Osteocyte (in vitro differentiated cells): ENCODE measurements around the gene ABLIM2. TPM values are rescaled to one million over a fixed set of nuclear protein-coding genes. Genes with fewer than 3 reads are reported as not detected.

ENCODE experiments used
- DNase-seq: peaks from one replicate; pipeline ENCODE4 v3.0.0; 2021; ENCODE audit warnings: mixed read lengths; ENCODE audit not compliant: unreplicated experiment; ENCODE audit errors: extremely low spot score
- H3K27ac Mint-ChIP-seq: one replicate; pipeline ENCODE4 v1.8.0; 2021; ENCODE audit warnings: mild to moderate bottlenecking, mixed read lengths; ENCODE audit not compliant: unreplicated experiment
- H3K27me3 Mint-ChIP-seq: one replicate; pipeline ENCODE4 v1.8.0; 2021; ENCODE audit warnings: mixed read lengths; ENCODE audit not compliant: unreplicated experiment
- H3K36me3 Mint-ChIP-seq: one replicate; pipeline ENCODE4 v1.8.0; 2021; ENCODE audit warnings: mixed read lengths; ENCODE audit not compliant: unreplicated experiment
- H3K4me1 Mint-ChIP-seq: one replicate; pipeline ENCODE4 v1.8.0; 2021; ENCODE audit warnings: mixed read lengths; ENCODE audit not compliant: unreplicated experiment
- H3K4me3 Mint-ChIP-seq: one replicate; pipeline ENCODE4 v1.8.0; 2021; ENCODE audit warnings: mild to moderate bottlenecking, moderate library complexity, mixed read lengths; ENCODE audit not compliant: unreplicated experiment
- H3K9me3 Mint-ChIP-seq: one replicate; pipeline ENCODE4 v1.8.0; 2021; ENCODE audit warnings: mixed read lengths; ENCODE audit not compliant: unreplicated experiment
- total RNA-seq: library from RNA; stranded (reverse); gene quantifications from 2 replicates; pipeline ENCODE4 v1.2.1, GENCODE V29; 2021
- TF ChIP-seq, protein P1 (sequence below): fragments of 200-600 bp; sonication (generic); IDR thresholded peaks from 2 replicates; pipeline ENCODE4 v1.5.0; 2021; ENCODE audit warnings: antibody characterized with exemption, mild to moderate bottlenecking, moderate library complexity

ABLIM2 gene
- total RNA-seq, 1 donor from 2014 or later, result 0.24 TPM

DNA sequence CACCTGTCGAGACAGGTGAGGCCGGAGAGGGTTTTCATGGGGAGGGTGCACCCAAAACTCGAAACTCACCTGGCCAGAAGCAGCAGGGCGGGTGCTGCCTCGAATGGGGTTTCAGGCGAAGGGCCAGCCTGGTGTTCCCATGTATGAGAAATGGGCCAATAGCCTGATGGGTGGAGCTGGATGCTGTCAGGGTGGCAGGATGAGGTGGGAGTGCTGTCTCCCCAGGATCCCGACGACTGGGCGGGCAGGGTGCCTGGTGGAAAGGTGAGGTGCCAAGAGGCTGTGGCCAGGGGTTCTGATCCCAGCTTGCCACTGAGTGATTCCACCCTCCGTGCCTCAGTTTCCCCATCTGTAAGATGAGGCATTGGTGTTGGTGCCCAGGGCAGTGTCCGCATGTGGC lies 23.7 kb upstream of the ABLIM2 start:
- Mint-ChIP-seq H3K9me3 (no peaks in the 10 kb centered on the region), H3K4me1 (peaks cover 40% of the 10 kb centered on the region), H3K4me3 (no peak overlapping the region), H3K36me3 (no peaks in the 10 kb centered on the region), H3K27me3 (peaks cover 5% of the 10 kb centered on the region), H3K27ac (no peak overlapping the region)
- TF ChIP-seq, protein P1, sequence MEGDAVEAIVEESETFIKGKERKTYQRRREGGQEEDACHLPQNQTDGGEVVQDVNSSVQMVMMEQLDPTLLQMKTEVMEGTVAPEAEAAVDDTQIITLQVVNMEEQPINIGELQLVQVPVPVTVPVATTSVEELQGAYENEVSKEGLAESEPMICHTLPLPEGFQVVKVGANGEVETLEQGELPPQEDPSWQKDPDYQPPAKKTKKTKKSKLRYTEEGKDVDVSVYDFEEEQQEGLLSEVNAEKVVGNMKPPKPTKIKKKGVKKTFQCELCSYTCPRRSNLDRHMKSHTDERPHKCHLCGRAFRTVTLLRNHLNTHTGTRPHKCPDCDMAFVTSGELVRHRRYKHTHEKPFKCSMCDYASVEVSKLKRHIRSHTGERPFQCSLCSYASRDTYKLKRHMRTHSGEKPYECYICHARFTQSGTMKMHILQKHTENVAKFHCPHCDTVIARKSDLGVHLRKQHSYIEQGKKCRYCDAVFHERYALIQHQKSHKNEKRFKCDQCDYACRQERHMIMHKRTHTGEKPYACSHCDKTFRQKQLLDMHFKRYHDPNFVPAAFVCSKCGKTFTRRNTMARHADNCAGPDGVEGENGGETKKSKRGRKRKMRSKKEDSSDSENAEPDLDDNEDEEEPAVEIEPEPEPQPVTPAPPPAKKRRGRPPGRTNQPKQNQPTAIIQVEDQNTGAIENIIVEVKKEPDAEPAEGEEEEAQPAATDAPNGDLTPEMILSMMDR, result no peak
- DNase-seq, result no peak

DNA sequence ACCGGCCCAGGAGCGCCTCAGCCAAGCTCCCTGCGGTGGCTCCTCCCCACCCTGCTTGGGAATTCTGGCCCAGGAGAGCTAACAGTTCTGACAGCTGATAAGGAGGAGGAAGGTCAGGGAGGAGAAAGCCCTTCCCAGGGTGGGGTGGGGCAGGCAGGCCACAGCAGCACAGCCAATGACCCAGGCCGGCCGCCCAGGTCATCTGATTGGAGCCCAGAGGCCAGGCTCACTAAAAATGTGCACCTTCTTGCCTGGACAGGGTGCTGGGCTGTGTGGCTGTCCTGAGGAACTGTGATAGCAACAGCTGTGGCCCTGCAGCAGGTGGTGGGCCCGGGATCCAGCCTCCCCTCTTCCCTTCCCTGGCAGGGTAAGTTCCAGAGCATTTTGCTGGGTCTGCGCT lies 23.2 kb upstream of the ABLIM2 start:
- Mint-ChIP-seq H3K36me3 (no peaks in the 10 kb centered on the region), H3K4me3 (no peak overlapping the region), H3K27me3 (peaks cover 5% of the 10 kb centered on the region), H3K27ac (no peak overlapping the region), H3K9me3 (no peaks in the 10 kb centered on the region), H3K4me1 (peaks cover 43% of the 10 kb centered on the region)
- TF ChIP-seq, protein P1, result no peak
- DNase-seq, result no peak

DNA sequence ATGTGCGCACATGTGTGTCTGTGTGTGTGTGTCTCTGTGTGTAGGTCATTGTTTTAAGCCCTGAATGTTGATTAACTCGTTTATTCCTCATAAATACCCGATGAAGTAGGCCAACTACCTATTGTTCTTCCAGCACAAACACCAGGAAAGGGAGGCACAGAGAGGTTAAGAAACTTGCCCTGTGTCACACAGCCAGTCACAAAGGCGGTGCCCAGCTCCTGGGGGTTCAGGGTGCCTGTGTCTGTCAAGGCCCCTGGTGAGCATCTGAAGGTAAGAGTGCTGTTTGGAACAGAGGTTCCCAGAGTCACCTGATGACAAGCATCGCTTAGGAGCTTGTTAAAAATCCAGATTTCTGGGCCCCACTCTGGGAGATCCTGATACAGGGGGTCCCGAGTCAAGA lies 22.5 kb upstream of the ABLIM2 start:
- DNase-seq, result no peak
- Mint-ChIP-seq H3K27ac (no peak overlapping the region), H3K4me1 (peaks cover 41% of the 10 kb centered on the region), H3K27me3 (peaks cover 3% of the 10 kb centered on the region), H3K4me3 (no peak overlapping the region), H3K9me3 (no peaks in the 10 kb centered on the region), H3K36me3 (no peaks in the 10 kb centered on the region)
- TF ChIP-seq, protein P1, result no peak

DNA sequence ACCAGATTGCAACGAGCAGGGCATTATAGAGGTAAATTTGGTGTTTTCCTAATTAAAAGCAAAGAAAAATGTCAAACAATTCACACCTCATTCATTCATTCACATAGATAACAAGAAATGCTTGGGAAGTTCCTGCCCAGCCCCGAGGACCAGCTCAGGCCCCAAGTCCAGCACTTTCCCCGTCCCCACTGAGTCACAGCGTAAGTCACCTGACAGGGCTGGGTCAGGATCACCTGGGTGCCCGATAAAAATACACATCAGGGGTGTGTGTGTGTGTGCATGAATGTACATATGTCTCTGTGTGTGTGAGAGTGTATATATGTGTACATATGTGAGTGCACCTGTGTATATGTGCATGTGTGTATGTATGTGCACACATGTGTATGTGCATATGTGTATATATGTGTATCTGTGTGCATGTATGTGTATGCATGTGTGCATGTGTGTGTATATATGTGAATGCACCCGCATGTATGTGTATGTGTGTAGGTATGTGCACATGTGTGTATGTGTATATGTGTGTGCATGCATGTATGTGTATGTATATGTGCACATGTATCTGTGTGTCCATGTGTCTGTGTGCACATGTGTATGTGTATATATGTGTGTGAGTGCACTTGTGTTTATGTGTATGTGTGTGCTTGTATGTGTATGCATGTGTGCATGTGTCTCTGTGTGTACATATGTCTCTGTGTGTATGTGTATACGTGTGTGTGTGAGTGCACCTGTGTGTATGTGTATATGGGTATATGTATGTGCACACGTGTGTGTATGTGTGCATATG lies 21.9 kb upstream of the ABLIM2 start:
- Mint-ChIP-seq H3K9me3 (no peaks in the 10 kb centered on the region), H3K4me1 (peaks cover 35% of the 10 kb centered on the region), H3K36me3 (no peaks in the 10 kb centered on the region), H3K27me3 (no peaks in the 10 kb centered on the region), H3K27ac (no peak overlapping the region), H3K4me3 (no peak overlapping the region)
- TF ChIP-seq, protein P1, result no peak
- DNase-seq, result no peak

DNA sequence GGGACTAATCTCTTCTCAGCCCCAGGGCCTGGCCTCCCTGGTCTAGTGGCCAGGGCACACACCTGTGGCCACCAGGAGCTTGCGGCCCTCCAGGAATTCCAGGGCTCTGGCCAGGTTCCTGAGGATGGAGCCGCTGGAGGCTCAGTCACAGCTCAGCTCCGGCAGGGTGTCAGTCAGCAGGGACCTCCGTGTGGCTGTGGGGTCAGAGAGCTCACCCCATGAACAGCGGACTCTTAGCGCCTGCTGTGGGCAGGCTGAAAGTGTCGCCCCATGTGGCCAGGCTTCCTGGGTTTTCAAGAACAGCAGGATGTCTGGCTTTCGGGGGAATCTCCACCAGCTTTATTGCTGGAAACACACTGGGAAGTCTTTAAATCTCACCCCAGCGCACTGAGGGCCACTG lies 21.2 kb upstream of the ABLIM2 start:
- Mint-ChIP-seq H3K4me3 (no peak overlapping the region), H3K9me3 (no peaks in the 10 kb centered on the region), H3K4me1 (peaks cover 28% of the 10 kb centered on the region), H3K27me3 (peaks cover 2% of the 10 kb centered on the region), H3K27ac (no peak overlapping the region), H3K36me3 (no peaks in the 10 kb centered on the region)
- DNase-seq, result no peak
- TF ChIP-seq, protein P1, result no peak
